Mesendoderm (in vitro differentiated cells): Measurements from ENCODE around the gene PPP1R2B. TPM values are rescaled to one million over a fixed set of nuclear protein-coding genes. Genes with fewer than 3 reads are reported as not detected.

Source experiments
- DNase-seq: peaks from one replicate; pipeline ENCODE4 v3.0.0; 2013
- H2AK5ac ChIP-seq: 2 replicates; pipeline ENCODE4 v1.6.1; 2013; ENCODE audit warnings: low read length, inconsistent platforms
- H2BK120ac ChIP-seq: 2 replicates; pipeline ENCODE4 v1.6.1; 2013; ENCODE audit warnings: low read depth, mild to moderate bottlenecking, low read length, moderate library complexity, mixed read lengths
- H2BK15ac ChIP-seq: replicated peaks from 2 replicates; pipeline ENCODE4 v1.6.1; 2013; ENCODE audit warnings: low read depth, mild to moderate bottlenecking, moderate library complexity
- H2BK5ac ChIP-seq: 2 replicates; pipeline ENCODE4 v1.6.1; 2013; ENCODE audit warnings: low read length, inconsistent platforms
- H3K18ac ChIP-seq: 2 replicates; pipeline ENCODE4 v1.6.1; 2013; ENCODE audit warnings: mild to moderate bottlenecking, low read length, mixed read lengths
- H3K23ac ChIP-seq: one replicate; pipeline ENCODE4 v1.6.1; 2013; ENCODE audit warnings: low read length
- H3K27ac ChIP-seq: 2 replicates; pipeline ENCODE4 v1.5.1; 2013; ENCODE audit warnings: low read depth, mild to moderate bottlenecking, inconsistent platforms, low read length, moderate library complexity
- H3K27me3 ChIP-seq: 2 replicates; pipeline ENCODE4 v1.6.1; 2013; ENCODE audit warnings: low read length, control low read depth, mild to moderate bottlenecking, inconsistent platforms; ENCODE audit not compliant: insufficient read depth, poor library complexity
- H3K36me3 ChIP-seq: 2 replicates; pipeline ENCODE4 v1.6.1; 2013; ENCODE audit warnings: low read length, inconsistent platforms; ENCODE audit not compliant: control insufficient read depth, insufficient read depth
- H3K4ac ChIP-seq: one replicate; pipeline ENCODE4 v1.6.1; 2013; ENCODE audit warnings: low read depth, mild to moderate bottlenecking, low read length, moderate library complexity
- H3K4me1 ChIP-seq: 2 replicates; pipeline ENCODE4 v1.6.1; 2013; ENCODE audit warnings: low read depth, low read length, inconsistent platforms; ENCODE audit not compliant: control insufficient read depth
- H3K4me2 ChIP-seq: 2 replicates; pipeline ENCODE4 v1.6.1; 2013; ENCODE audit warnings: low read length
- H3K4me3 ChIP-seq: 2 replicates; pipeline ENCODE4 v1.5.1; 2013; ENCODE audit warnings: mild to moderate bottlenecking, low read length
- H3K56ac ChIP-seq: one replicate; pipeline ENCODE4 v1.6.1; 2013; ENCODE audit warnings: low read length
- H3K79me1 ChIP-seq: 2 replicates; pipeline ENCODE4 v1.6.1; 2013; ENCODE audit warnings: low read length, inconsistent platforms
- H3K79me2 ChIP-seq: 2 replicates; pipeline ENCODE4 v1.6.1; 2013; ENCODE audit warnings: mild to moderate bottlenecking, low read length; ENCODE audit not compliant: control insufficient read depth, insufficient read depth
- H3K9ac ChIP-seq: 2 replicates; pipeline ENCODE4 v1.6.1; 2013; ENCODE audit warnings: low read length, inconsistent platforms
- H4K5ac ChIP-seq: one replicate; pipeline ENCODE4 v1.6.1; 2013; ENCODE audit warnings: low read length
- H4K8ac ChIP-seq: one replicate; pipeline ENCODE4 v1.6.1; 2013; ENCODE audit warnings: low read depth, mild to moderate bottlenecking, control low read depth, low read length, moderate library complexity
- WGBS: extraction: QIAGEN DNeasy Blood & Tissue Kit; methylation state at CpG from one replicate; pipeline ENCODE4 v1.1.7; 2013; ENCODE audit warnings: low lambda C conversion rate, missing lambda C conversion rate; ENCODE audit not compliant: insufficient coverage; ENCODE audit errors: extremely low coverage; 5-methylcytosine and 5-hydroxymethylcytosine counted together
- small RNA-seq: library from polyadenylated mRNA; stranded (forward); fragments of <200 nt; extraction: miRNeasy Mini kit (QIAGEN cat#:217004); gene quantifications from one replicate; pipeline ENCODE3, GENCODE V24; 2013; ENCODE audit not compliant: insufficient read depth

The PPP1R2B gene

DNA sequence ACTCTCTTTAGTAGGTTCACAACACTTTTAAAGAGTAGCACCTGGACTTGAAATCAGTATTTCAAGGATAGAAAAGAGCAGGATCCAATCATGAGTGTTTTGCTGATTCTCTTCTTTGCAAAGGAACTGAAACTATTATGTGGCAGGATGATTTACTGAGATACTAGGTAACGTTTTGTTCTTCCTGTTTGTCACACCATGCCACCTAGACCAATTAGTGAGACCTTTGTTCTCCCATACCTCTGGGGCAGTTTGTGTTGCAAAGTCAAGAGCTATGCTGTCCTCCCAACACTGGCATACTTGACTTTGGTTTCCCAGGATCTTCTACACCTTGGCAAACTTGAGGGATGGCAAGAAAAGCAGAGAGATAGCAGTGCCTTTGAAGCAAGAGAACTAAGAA, 43.4 kb downstream of the PPP1R2B start:
- H3K56ac ChIP-seq, result no peak overlapping the region
- no peaks in the 10 kb centered on the region for H3K79me2 ChIP-seq
- H3K4ac ChIP-seq, result no peak overlapping the region
- H3K27me3 ChIP-seq, result no peaks in the 10 kb centered on the region
- no peak overlapping the region for H3K23ac ChIP-seq
- H2BK120ac ChIP-seq, result no peak overlapping the region
- no peaks in the 10 kb centered on the region for H3K36me3 ChIP-seq
- no peaks in the 10 kb centered on the region for H3K79me1 ChIP-seq
- WGBS, result no CpG with 5 or more reads among the region's 1 CpG
- no peak overlapping the region for H4K8ac ChIP-seq
- H3K27ac ChIP-seq, result no peak overlapping the region
- H2BK5ac ChIP-seq, result no peak overlapping the region
- H3K18ac ChIP-seq, result no peak overlapping the region
- H3K4me3 ChIP-seq, result no peak overlapping the region
- H3K4me2 ChIP-seq, result no peak overlapping the region
- no peaks in the 10 kb centered on the region for H3K4me1 ChIP-seq
- H4K5ac ChIP-seq, result no peak overlapping the region
- DNase-seq, result no peak
- no peak overlapping the region for H2BK15ac ChIP-seq
- H3K9ac ChIP-seq, result no peak overlapping the region
- no peak overlapping the region for H2AK5ac ChIP-seq

DNA sequence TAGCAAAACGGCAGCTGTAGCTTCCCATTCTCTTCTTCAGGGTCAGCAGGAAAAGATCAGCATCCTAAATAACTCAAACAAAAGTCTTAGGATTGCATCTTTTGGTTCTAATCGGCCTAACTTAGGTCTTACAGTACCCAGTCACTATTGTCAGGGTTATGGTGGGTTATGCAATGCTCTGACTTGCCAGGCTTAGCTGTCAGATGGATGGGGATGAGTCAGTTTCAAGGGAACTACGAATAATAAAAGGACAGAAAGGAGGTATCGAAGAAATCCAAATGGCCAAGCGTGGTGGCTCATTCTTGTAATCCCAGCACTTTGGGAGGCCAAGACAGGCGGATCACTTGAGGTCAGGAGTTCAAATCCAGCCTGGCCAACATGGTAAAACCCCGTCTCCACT, 46.5 kb downstream of the PPP1R2B start:
- no peak overlapping the region for H3K27ac ChIP-seq
- H3K36me3 ChIP-seq, result no peaks in the 10 kb centered on the region
- H3K4me3 ChIP-seq, result no peak overlapping the region
- H3K4me2 ChIP-seq, result no peak overlapping the region
- H3K27me3 ChIP-seq, result no peaks in the 10 kb centered on the region
- DNase-seq, result peak; percentile 11
- H2BK5ac ChIP-seq, result no peak overlapping the region
- no peak overlapping the region for H3K23ac ChIP-seq
- no peak overlapping the region for H3K56ac ChIP-seq
- H4K8ac ChIP-seq, result no peak overlapping the region
- H3K79me1 ChIP-seq, result no peaks in the 10 kb centered on the region
- H2BK15ac ChIP-seq, result no peak overlapping the region
- no peak overlapping the region for H2BK120ac ChIP-seq
- H3K4me1 ChIP-seq, result no peaks in the 10 kb centered on the region
- H2AK5ac ChIP-seq, result no peak overlapping the region
- H3K9ac ChIP-seq, result no peak overlapping the region
- H3K18ac ChIP-seq, result no peak overlapping the region
- H3K4ac ChIP-seq, result no peak overlapping the region
- no peaks in the 10 kb centered on the region for H3K79me2 ChIP-seq
- H4K5ac ChIP-seq, result no peak overlapping the region
- no CpG with 5 or more reads among the region's 7 CpGs for WGBS

Small RNA genes within 50 kb of the gene (small RNA-seq; reads per million reads assigned to genes)
- gene RNU6-556P, result not detected
